DMS53 treated with DMSO at 0.1 percent for 48 hours (cell line): ENCODE results near the gene EPN2.
"Not testable (repeated sequence)": the region's sequence is repeated elsewhere in the genome, so short reads cannot be mapped to it uniquely, and the experiment has no call there.

Source experiments
- DNase-seq: peaks from one replicate; lab custom pipeline; 2025; ENCODE audit not compliant: unreplicated experiment; lab: John Stamatoyannopoulos, UW

The EPN2 gene

GRCh38 chr17:19237139-19237388 lies at the start of gene EPN2:
Gene EPN2 (plus strand): TSS chr17:19237366. CDS start chr17:19283120, 45,754 bp downstream.
- not testable (repeated sequence) for DNase-seq

GRCh38 chr17:19187883-19188869 lies 49.0 kb upstream of the EPN2 start:
- not testable (repeated sequence) for DNase-seq

GRCh38 chr17:19188870-19189708 lies 48.1 kb upstream of the EPN2 start:
- DNase-seq: not testable (repeated sequence)

- DNase-seq: not testable (repeated sequence)
Measured at GRCh38 chr17:19189781-19190405, 47.3 kb upstream of the EPN2 start.

GRCh38 chr17:19196382-19197204 lies 40.6 kb upstream of the EPN2 start:
- not testable (repeated sequence) for DNase-seq

GRCh38 chr17:19202448-19202847 lies 34.7 kb upstream of the EPN2 start:
- DNase-seq: not testable (repeated sequence)

GRCh38 chr17:19203429-19203828 lies 33.7 kb upstream of the EPN2 start:
- not testable (repeated sequence) for DNase-seq

GRCh38 chr17:19215074-19215860 lies 21.9 kb upstream of the EPN2 start:
- DNase-seq: not testable (repeated sequence)

- DNase-seq: not testable (repeated sequence)
Measured at GRCh38 chr17:19216148-19216926, 20.8 kb upstream of the EPN2 start.

GRCh38 chr17:19218914-19219313 lies 18.3 kb upstream of the EPN2 start:
- DNase-seq: not testable (repeated sequence)

GRCh38 chr17:19219384-19219783 lies 17.8 kb upstream of the EPN2 start:
- not testable (repeated sequence) for DNase-seq

- not testable (repeated sequence) for DNase-seq
Measured at GRCh38 chr17:19220195-19220594, 17.0 kb upstream of the EPN2 start.

- not testable (repeated sequence) for DNase-seq
Measured at GRCh38 chr17:19226610-19227588, 10.3 kb upstream of the EPN2 start.

- not testable (repeated sequence) for DNase-seq
Measured at GRCh38 chr17:19234676-19235075, 2.5 kb upstream of the EPN2 start.

- DNase-seq: not testable (repeated sequence)
Measured at GRCh38 chr17:19236351-19237138, 621 bp upstream of the EPN2 start.

GRCh38 chr17:19237389-19238166 lies 412 bp downstream of the EPN2 start:
- no peak for DNase-seq
